Large intestine (tissue), 3 donors: ENCODE data around the gene OR52N4. TPM values are rescaled to one million over a fixed set of nuclear protein-coding genes. Genes with fewer than 3 reads are reported as not detected.

Experiments used
- DNase-seq, 2 donors: peaks; one replicate each; pipeline versions ENCODE4 v3.0.0 to v3.0.0-alpha.2; 2013
- H3K27ac ChIP-seq: one replicate; pipeline ENCODE4 v1.5.1; 2013; ENCODE audit warnings: low read length
- H3K27me3 ChIP-seq: 2 replicates; pipeline ENCODE4 v1.6.1; 2013; ENCODE audit warnings: low read length; ENCODE audit not compliant: control insufficient read depth, insufficient read depth
- H3K36me3 ChIP-seq: 2 replicates; pipeline ENCODE4 v1.6.1; 2013; ENCODE audit warnings: low read length; ENCODE audit not compliant: control insufficient read depth, insufficient read depth
- H3K4me1 ChIP-seq: one replicate; pipeline ENCODE4 v1.6.1; 2013; ENCODE audit warnings: low read length; ENCODE audit not compliant: control insufficient read depth, insufficient read depth
- H3K4me3 ChIP-seq: one replicate; pipeline ENCODE4 v1.5.1; 2013; ENCODE audit warnings: low read length
- H3K9me3 ChIP-seq: one replicate; pipeline ENCODE4 v1.6.1; 2013; ENCODE audit warnings: mild to moderate bottlenecking, low read depth, low read length, moderate library complexity; ENCODE audit not compliant: control insufficient read depth
- WGBS: methylation state at CpG from one replicate; pipeline ENCODE4 v1.1.5; 2013; ENCODE audit warnings: low lambda C conversion rate; ENCODE audit not compliant: insufficient coverage; 5-methylcytosine and 5-hydroxymethylcytosine counted together
- polyA plus RNA-seq: library from polyadenylated mRNA; unstranded; fragments of 120-200 nt; gene quantifications from one replicate; pipeline ENCODE4 v1.2.1, GENCODE V29; 2013

Gene OR52N4
- polyA plus RNA-seq, 1 donor = 0.04 TPM

DNA sequence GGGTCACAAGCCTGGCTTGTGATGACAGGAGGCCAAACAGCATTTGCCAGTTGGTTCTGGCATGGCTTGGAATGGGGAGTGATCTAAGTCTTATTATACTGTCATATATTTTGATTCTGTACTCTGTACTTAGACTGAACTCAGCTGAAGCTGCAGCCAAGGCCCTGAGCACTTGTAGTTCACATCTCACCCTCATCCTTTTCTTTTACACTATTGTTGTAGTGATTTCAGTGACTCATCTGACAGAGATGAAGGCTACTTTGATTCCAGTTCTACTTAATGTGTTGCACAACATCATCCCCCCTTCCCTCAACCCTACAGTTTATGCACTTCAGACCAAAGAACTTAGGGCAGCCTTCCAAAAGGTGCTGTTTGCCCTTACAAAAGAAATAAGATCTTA, 17.0 kb upstream of the OR52N4 start:
- Histone ChIP-seq H3K27me3 (no peaks in the 10 kb centered on the region), H3K36me3 (no peaks in the 10 kb centered on the region), H3K4me3 (no peak overlapping the region), H3K4me1 (no peaks in the 10 kb centered on the region), H3K27ac (no peak overlapping the region), H3K9me3 (no peaks in the 10 kb centered on the region)
- no peak for DNase-seq

DNA sequence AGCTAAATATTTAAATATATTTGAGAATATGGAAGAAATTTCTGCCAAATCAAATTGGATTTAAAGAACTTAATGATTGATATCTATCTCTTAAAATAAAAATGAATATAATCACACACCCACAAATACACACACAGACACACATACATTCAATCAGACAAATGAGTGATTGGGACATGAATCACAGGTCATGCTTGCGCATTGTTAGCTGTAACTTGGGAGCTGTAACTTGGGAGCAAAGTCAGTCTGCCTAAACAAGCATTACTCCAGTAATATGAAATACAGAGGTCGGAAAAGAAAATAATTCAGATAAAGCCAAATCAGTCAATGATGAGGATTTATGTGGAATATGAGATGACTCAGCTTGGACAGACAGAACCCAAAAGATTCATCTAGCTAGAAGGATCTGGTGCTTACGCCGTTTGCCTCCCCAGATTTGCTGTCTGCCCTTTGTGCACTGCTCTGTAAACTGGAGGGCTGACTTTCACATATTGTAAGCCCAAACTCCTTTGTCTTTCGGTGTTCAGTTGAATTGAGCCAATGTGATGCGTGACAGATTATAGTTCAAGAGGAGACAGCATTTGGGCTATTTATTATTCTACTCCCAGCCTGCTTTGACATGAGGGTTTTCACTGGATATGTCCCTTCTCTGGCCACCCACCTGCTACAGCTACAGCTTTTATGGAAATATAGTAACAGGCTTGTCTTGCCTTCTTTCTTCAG, 16.2 kb upstream of the OR52N4 start:
- 100% methylated on average over 1 of the region's 6 CpGs for WGBS
- Histone ChIP-seq H3K27me3 (no peaks in the 10 kb centered on the region), H3K9me3 (no peaks in the 10 kb centered on the region), H3K27ac (no peak overlapping the region), H3K4me3 (no peak overlapping the region), H3K4me1 (no peaks in the 10 kb centered on the region), H3K36me3 (no peaks in the 10 kb centered on the region)
- no peak for DNase-seq

DNA sequence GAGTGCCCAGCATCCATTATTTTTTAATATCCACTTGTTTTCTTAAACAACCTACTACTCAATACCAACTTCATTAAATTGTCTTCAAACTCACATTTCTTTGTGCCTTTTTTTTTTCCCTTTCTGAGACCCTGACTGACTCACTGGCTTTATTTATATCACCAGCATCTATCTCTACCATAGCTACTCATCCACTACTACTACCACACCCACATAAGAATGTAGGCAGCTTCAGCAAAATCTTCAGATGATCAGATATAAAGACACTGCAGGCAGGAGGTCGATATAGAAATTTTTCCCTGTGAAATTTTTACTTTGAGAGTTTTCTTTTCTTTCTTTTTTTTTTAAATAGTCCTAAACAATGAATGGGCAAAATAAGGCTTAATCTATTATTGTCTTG, 15.6 kb upstream of the OR52N4 start:
- Histone ChIP-seq H3K4me1 (no peaks in the 10 kb centered on the region), H3K9me3 (no peaks in the 10 kb centered on the region), H3K36me3 (no peaks in the 10 kb centered on the region), H3K4me3 (no peak overlapping the region), H3K27ac (no peak overlapping the region), H3K27me3 (no peaks in the 10 kb centered on the region)
- 50% methylated on average over 1 of the region's 1 CpG for WGBS
- DNase-seq = no peak

DNA sequence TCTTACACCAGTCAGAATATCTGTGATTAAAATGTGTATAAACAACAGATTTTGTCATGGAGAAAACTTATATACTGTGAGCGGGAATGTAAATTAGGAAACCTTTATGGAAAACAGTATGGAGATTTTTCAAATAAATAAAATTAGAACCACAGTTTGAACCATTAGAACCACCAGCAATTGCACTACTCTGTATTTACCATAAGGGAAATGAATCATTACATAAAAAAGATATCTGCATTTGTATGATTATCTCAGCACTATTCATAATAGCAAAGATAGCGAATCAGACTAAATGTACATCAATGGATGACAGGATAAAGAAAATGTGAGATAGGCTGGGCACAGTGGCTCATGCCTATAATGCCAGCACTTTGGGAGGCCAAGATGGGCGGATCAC, 7.4 kb upstream of the OR52N4 start:
- no peak for DNase-seq
- no peak overlapping the region for H3K27ac ChIP-seq
- H3K27me3 ChIP-seq = no peaks in the 10 kb centered on the region
- no peaks in the 10 kb centered on the region for H3K9me3 ChIP-seq
- no peaks in the 10 kb centered on the region for H3K4me1 ChIP-seq
- H3K4me3 ChIP-seq = no peak overlapping the region
- 100% methylated on average over 1 of the region's 3 CpGs for WGBS
- H3K36me3 ChIP-seq = no peaks in the 10 kb centered on the region

DNA sequence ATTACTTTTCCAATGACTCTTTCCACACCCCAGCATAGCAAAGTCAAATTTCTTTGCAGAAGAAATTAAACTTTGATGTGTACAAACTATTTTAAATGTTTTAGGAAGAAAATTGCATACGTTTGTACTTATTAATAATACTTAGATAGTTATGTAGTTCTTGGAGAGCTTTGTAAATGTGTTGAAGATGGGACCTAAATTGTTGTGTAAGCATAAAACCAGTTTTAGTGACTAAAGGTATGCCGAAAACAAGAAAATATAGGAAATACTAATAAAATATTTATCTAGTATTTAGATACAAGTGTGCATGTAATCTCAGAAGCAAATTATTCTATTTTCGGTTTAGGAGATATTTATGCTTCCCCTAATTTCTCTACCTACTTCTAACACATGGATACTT, 4.2 kb upstream of the OR52N4 start:
- no peak for DNase-seq
- Histone ChIP-seq H3K27ac (no peak overlapping the region), H3K4me3 (no peak overlapping the region), H3K9me3 (no peaks in the 10 kb centered on the region), H3K27me3 (no peaks in the 10 kb centered on the region), H3K4me1 (no peaks in the 10 kb centered on the region), H3K36me3 (no peaks in the 10 kb centered on the region)
- WGBS = 100% methylated on average over 1 of the region's 3 CpGs

DNA sequence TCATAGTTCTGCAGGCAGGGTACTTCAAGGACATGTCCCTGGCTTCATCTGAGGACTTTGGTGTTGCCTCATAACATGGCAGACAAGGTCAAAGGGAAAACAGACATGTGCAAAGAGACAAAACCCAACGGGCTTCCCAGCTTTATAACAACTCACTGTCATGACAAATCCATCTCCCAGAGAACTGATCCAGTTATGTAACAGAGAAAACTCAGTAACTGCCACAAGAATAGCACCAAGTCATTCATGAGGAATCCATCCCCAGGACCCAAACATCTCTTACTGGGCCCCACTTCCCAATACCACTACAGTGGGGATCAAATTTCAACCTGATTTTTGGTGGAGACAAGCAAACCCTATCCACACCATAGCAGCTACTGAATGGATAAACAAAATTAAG, 13.0 kb downstream of the OR52N4 start:
- no peaks in the 10 kb centered on the region for H3K4me1 ChIP-seq
- no peak overlapping the region for H3K27ac ChIP-seq
- no peaks in the 10 kb centered on the region for H3K36me3 ChIP-seq
- WGBS = no CpG with 5 or more reads among the region's 1 CpG
- no peak overlapping the region for H3K4me3 ChIP-seq
- no peak for DNase-seq
- H3K27me3 ChIP-seq = no peaks in the 10 kb centered on the region
- H3K9me3 ChIP-seq = no peaks in the 10 kb centered on the region

DNA sequence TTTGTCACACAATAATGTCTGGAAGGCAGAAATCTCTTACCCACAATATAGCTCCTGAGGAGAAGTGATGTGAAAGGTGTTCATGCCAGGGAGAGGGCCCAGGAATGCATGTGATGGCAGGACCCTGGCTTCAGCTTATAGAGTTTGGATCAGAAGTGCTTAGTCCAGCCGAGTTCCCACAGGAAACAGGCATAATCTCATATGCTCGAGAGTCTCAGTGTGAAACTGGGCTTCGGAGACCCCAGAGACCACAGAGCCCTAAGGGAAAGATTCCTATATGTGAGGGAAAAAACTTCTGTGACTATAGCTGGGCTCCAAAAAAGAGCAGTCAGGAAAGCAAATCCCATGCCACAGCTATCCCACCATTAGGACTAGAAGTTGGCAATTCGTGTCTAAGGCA, 29.2 kb downstream of the OR52N4 start, which contains the start of gene OR52N5:
Gene OR52N5, minus strand, starts transcription at position 101 of the 400 bp plus-strand sequence. CDS start 4,721 bp downstream, outside the sequence.
- Histone ChIP-seq H3K27ac (no peak within 1 kb of the TSS), H3K4me1 (no peaks in the 10 kb centered on the region), H3K36me3 (no peaks in the 10 kb centered on the region), H3K9me3 (no peaks in the 10 kb centered on the region), H3K4me3 (no peak within 1 kb of the TSS), H3K27me3 (no peaks in the 10 kb centered on the region)
- no CpG with 5 or more reads among the region's 4 CpGs for WGBS
- DNase-seq = no peak

DNA sequence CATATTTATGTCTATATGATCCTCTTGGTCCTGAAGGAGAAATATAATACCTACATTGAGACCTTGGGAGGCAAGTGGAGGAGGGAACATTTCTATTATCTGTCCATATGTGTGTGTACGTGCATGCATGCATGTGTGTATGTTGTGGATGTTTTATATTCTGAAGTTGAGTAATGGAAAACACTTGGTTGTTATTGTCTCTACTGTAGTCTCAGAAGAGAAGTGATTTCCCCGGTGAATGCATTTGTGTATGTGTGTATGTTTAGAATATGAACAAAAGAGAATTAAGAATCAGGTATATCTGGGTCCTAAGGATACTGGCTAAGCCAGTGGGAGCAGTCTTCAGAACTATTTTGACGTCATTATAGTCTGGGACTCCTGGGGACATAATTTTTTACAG, 37.1 kb downstream of the OR52N4 start, which contains the start of gene OR52N1:
Gene OR52N1, minus strand, starts transcription at position 101 of the 400 bp plus-strand sequence. CDS start 2,449 bp downstream, outside the sequence.
- H3K36me3 ChIP-seq = no peaks in the 10 kb centered on the region
- DNase-seq = no peak
- no peaks in the 10 kb centered on the region for H3K27me3 ChIP-seq
- no peak within 1 kb of the TSS for H3K27ac ChIP-seq
- H3K4me1 ChIP-seq = no peaks in the 10 kb centered on the region
- WGBS = no CpG with 5 or more reads among the region's 3 CpGs
- H3K9me3 ChIP-seq = no peaks in the 10 kb centered on the region
- H3K4me3 ChIP-seq = no peak within 1 kb of the TSS

DNA sequence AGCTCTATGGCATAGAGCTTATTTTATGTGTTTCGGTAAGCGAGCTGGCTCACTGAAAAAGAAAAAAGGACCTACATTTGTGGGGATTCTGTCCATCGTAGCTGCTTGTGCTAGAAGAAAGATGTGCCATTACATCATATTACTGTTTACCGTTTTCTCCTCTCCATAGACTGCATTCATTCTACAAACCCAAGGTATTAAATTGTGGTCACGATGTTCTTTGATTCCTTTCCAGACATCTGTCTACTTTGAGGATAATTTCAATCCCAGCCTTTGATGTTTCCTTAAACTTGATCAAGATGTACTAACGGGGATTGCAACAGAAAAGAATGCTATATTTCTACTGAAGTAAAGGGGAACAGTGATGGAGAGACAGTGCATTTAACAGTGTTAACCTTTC, 42.5 kb downstream of the OR52N4 start:
- 95% methylated on average over 4 of the region's 6 CpGs for WGBS
- Histone ChIP-seq H3K27ac (no peak overlapping the region), H3K36me3 (no peaks in the 10 kb centered on the region), H3K27me3 (no peaks in the 10 kb centered on the region), H3K4me1 (no peaks in the 10 kb centered on the region), H3K4me3 (no peak overlapping the region), H3K9me3 (no peaks in the 10 kb centered on the region)
- no peak for DNase-seq

DNA sequence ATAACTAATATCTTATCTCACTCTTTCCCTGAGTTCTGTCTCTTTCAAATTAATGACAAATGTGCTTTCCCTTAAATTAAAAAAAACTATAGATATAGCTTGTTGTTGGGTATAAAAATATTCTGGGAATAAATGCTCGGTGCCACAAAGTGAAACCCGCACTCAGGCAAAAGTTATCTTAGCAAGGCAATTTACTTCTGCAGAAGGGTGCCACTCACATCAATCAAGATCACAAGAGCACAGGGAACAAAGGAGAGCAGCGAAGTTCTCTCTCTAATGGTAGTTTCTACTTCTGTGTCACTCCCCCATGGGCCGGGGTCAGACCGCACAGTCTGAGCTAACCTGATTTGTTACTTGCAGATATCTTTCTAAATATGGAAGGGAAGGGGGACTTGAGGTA, 49.9 kb downstream of the OR52N4 start:
- no peak for DNase-seq
- no peak overlapping the region for H3K27ac ChIP-seq
- H3K4me3 ChIP-seq = no peak overlapping the region
- H3K36me3 ChIP-seq = no peaks in the 10 kb centered on the region
- no peaks in the 10 kb centered on the region for H3K4me1 ChIP-seq
- no peaks in the 10 kb centered on the region for H3K9me3 ChIP-seq
- WGBS = no CpG with 5 or more reads among the region's 5 CpGs
- peaks cover 4% of the 10 kb centered on the region for H3K27me3 ChIP-seq
